ENCODE measurements around the gene BBOX1. TPM values are rescaled to one million over a fixed set of nuclear protein-coding genes. Genes with fewer than 3 reads are reported as not detected.
"Not testable (repeated sequence)": the region's sequence is repeated elsewhere in the genome, so short reads cannot be mapped to it uniquely, and the experiment has no call there.

The BBOX1 gene
- total RNA-seq, 2 experiments from 2014 or later: not detected

DNA sequence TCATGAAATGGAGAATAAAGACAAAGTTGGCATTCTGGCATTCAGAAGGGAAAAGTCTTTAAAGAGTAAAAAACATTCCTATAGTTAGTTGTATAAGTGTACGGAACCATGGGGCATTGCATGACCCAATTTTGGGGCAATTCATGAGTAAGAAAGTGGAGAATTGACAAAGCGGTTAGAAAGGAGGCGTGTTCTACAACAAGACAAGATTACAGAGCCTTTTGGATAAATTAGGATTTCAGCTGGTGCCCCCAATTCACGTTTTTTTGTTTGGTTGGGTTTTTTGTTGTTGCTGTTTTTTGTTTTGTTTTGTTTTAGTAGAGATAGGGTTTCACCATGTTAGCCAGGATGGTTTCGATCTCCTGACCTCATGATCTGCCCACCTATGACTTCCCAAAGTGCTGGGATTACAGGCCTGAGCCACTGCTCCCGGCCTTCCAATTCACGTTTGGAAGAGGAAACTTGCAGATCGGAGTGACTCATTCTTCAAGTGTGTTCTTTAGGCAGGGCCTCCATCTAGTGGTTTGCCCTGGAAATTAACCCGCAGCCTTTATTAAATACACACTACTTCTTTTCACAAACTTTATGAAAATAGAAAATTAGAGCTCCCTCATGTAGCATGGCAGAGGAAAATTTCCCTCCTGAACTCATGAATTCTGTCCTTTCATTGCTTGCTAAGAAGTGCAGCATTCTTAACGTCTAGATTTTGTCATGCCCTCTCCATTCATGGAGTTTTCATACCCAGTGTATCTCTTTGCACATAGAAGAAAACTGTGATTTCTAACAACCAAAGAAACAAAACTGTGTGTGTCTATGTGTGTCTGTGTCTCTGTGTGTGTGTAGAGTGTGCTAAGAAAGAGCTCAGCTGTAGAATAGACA lies 118.1 kb downstream of the BBOX1 start:
- Mint-ChIP-seq H3K36me3 (no peaks in the 10 kb centered on the region), H3K27me3 (peaks cover 4% of the 10 kb centered on the region), H3K9me3 (no peaks in the 10 kb centered on the region), H3K27ac (no peak overlapping the region), H3K4me1 (no peaks in the 10 kb centered on the region), H3K4me3 (no peak overlapping the region)
- DNase-seq: peak; percentile 13

- no peaks in the 10 kb centered on the region for H3K9me3 Mint-ChIP-seq
- H3K4me1 Mint-ChIP-seq: no peaks in the 10 kb centered on the region
- H3K4me3 Mint-ChIP-seq: no peak overlapping the region
- peaks cover 4% of the 10 kb centered on the region for H3K27me3 Mint-ChIP-seq
- H3K27ac Mint-ChIP-seq: no peak overlapping the region
- no peaks in the 10 kb centered on the region for H3K36me3 Mint-ChIP-seq
- no peak for DNase-seq
These were observed 118.7 kb downstream of the BBOX1 start for GRCh38 chr11:27159335-27159679.

- Mint-ChIP-seq H3K27me3 (peaks cover 4% of the 10 kb centered on the region), H3K9me3 (no peaks in the 10 kb centered on the region), H3K4me1 (no peaks in the 10 kb centered on the region), H3K4me3 (no peak overlapping the region), H3K36me3 (no peaks in the 10 kb centered on the region), H3K27ac (no peak overlapping the region)
- no peak for DNase-seq
These were observed 120.5 kb downstream of the BBOX1 start for GRCh38 chr11:27161071-27161470.

DNA sequence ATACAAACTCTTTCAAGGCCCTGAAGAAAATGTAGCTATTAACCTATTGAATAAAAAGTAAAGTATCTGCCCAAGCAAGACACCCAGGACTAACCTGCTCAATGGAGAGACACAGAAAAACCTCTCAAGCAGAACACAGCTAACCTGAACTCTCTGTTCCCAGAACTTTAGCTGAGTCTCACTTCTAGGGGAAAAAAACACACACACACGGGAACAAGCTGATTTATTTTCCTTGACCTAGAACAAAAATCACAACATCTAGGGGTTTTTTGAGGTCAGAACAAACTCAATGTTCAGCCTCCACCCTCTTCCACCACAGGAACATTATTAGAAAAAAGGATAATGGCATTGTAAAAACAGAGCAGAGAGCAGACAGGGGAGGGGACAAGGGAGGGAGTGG lies 121.6 kb downstream of the BBOX1 start:
- Mint-ChIP-seq H3K4me1 (no peaks in the 10 kb centered on the region), H3K36me3 (no peaks in the 10 kb centered on the region), H3K4me3 (no peak overlapping the region), H3K27me3 (peaks cover 7% of the 10 kb centered on the region), H3K9me3 (no peaks in the 10 kb centered on the region), H3K27ac (no peak overlapping the region)
- DNase-seq: no peak

- no peak overlapping the region for H3K27ac Mint-ChIP-seq
- no peak overlapping the region for H3K4me3 Mint-ChIP-seq
- no peak for DNase-seq
- H3K4me1 Mint-ChIP-seq: no peaks in the 10 kb centered on the region
- H3K36me3 Mint-ChIP-seq: no peaks in the 10 kb centered on the region
- no peaks in the 10 kb centered on the region for H3K9me3 Mint-ChIP-seq
- H3K27me3 Mint-ChIP-seq: peaks cover 7% of the 10 kb centered on the region
These were observed 125.5 kb downstream of the BBOX1 start for GRCh38 chr11:27166130-27166529.

- peaks cover 7% of the 10 kb centered on the region for H3K27me3 Mint-ChIP-seq
- H3K9me3 Mint-ChIP-seq: no peaks in the 10 kb centered on the region
These were observed 130.9 kb downstream of the BBOX1 start for GRCh38 chr11:27171376-27171958.

GRCh38 chr11:27173545-27173944 lies 132.9 kb downstream of the BBOX1 start:
- no peaks in the 10 kb centered on the region for H3K4me1 Mint-ChIP-seq
- H3K4me3 Mint-ChIP-seq: no peak overlapping the region
- DNase-seq: no peak
- H3K36me3 Mint-ChIP-seq: no peaks in the 10 kb centered on the region
- no peaks in the 10 kb centered on the region for H3K9me3 Mint-ChIP-seq
- H3K27me3 Mint-ChIP-seq: peaks cover 11% of the 10 kb centered on the region
- no peak overlapping the region for H3K27ac Mint-ChIP-seq

More at GRCh38 chr11:27171376-27171958, 130.9 kb downstream of the BBOX1 start:
- Mint-ChIP-seq H3K4me1 (no peaks in the 10 kb centered on the region), H3K4me3 (no peak overlapping the region), H3K27ac (no peak overlapping the region), H3K36me3 (no peaks in the 10 kb centered on the region)
- no peak for DNase-seq

GRCh38 chr11:27174021-27174420 lies 133.4 kb downstream of the BBOX1 start:
- no peak for DNase-seq
- no peaks in the 10 kb centered on the region for H3K4me1 Mint-ChIP-seq
- H3K27me3 Mint-ChIP-seq: peaks cover 15% of the 10 kb centered on the region
- no peaks in the 10 kb centered on the region for H3K9me3 Mint-ChIP-seq
- H3K4me3 Mint-ChIP-seq: no peak overlapping the region
- H3K36me3 Mint-ChIP-seq: no peaks in the 10 kb centered on the region
- H3K27ac Mint-ChIP-seq: no peak overlapping the region

DNA sequence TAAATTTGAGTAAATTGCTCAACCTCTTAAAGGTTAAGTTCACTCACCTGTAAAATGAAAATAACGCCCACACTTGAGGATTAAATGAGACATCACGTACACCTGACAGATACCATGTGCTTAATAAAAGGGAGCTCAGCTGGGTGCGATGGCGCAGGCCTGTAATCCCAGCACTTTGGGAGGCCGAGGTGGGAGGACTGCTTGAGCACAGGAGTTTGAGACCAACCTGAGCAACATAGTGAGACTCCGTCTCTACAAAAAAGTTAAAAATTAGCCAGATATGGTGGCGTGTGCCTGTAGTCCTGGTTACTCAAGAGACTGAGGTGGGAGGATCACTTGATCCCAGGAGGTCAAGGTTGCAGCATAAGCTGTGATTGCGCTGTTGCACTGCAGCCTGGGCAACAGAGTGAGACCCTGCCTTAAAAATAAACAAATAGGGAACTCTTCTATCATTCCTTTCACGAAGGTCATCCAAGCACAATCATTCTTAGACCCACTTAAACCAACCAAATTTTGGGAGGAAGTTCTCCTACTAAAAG lies 134.1 kb downstream of the BBOX1 start:
- no peaks in the 10 kb centered on the region for H3K9me3 Mint-ChIP-seq
- no peak overlapping the region for H3K4me3 Mint-ChIP-seq
- H3K36me3 Mint-ChIP-seq: no peaks in the 10 kb centered on the region
- no peak overlapping the region for H3K27ac Mint-ChIP-seq
- no peaks in the 10 kb centered on the region for H3K4me1 Mint-ChIP-seq
- DNase-seq: no peak
- H3K27me3 Mint-ChIP-seq: peaks cover 12% of the 10 kb centered on the region

DNA sequence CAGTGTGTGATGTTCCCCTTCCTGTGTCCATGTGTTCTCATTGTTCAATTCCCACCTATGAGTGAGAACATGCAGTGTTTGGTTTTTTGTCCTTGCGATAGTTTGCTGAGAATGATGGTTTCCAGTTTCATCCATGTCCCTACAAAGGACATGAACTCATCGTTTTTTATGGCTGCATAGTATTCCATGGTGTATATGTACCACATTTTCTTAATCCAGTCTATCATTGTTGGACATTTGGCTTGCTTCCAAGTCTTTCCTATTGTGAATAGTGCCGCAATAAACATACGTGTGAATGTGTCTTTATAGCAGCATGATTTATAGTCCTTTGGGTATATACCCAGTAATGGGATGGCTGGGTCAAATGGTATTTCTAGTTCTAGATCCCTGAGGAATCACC lies 134.9 kb downstream of the BBOX1 start:
- not testable (repeated sequence) for H3K36me3 Mint-ChIP-seq
- H3K27me3 Mint-ChIP-seq: peaks cover 10% of the 10 kb centered on the region

More for the DNA sequence above, 134.9 kb downstream of the BBOX1 start:
- not testable (repeated sequence) for H3K27ac Mint-ChIP-seq, H3K4me3 Mint-ChIP-seq, H3K4me1 Mint-ChIP-seq, DNase-seq, H3K9me3 Mint-ChIP-seq

Other genes with a start within 250 kb of the BBOX1 start
- gene FIBIN, start 46.7 kb upstream of the BBOX1 start, total RNA-seq: not detected